Measurements from ENCODE around the gene TSPAN4. TPM values are rescaled to one million over a fixed set of nuclear protein-coding genes. Genes with fewer than 3 reads are reported as not detected.

The TSPAN4 gene
- total and polyA plus RNA-seq, 2 donors (not counting 1 experiment from before 2014, with no cell fraction given): 2.9 to 7.4 TPM

GRCh38 chr11:847876-848275 lies 5.2 kb downstream of the TSPAN4 start:
- TF ChIP-seq CTCF (IDR thresholded peaks at IDR 0.05) (no peak), EZH2 (IDR thresholded peaks at IDR 0.05; ENCODE audit: borderline replicate concordance, insufficient read depth, low read depth, low read length, poor library complexity, severe bottlenecking) (no peak)
- CTCF ChIA-PET: interaction anchor here (0.8 to 3.1 kb wide), 7 partner anchors 17 to 206 kb away, joined by 3 to 26 read pairs (median 3); no protein-coding TSS in a partner anchor
- Histone ChIP-seq H3K27me3 (replicated peaks in 1 of 4; ENCODE audit: control extremely low read depth in 1 of 4, control insufficient read depth in 3 of 4, insufficient read depth in 4 of 4, low read length in 3 of 4) (peaks cover 0 to 48% (median 11%) of the 10 kb centered on the region in 4 experiments), H3K27ac (ENCODE audit: low read length in 2 of 2) (no peak overlapping the region), H2AFZ (ENCODE audit: insufficient read depth, low read depth, low read length, poor library complexity, severe bottlenecking) (no peak overlapping the region), H3K9me3 (ENCODE audit: control extremely low read depth in 1 of 3, control insufficient read depth in 2 of 3, insufficient read depth in 1 of 3, low read length in 2 of 3) (no peaks in the 10 kb centered on the region), H3K4me3 (ENCODE audit: control extremely low read depth in 1 of 5, extremely low read depth in 1 of 5, insufficient read depth in 1 of 5, low read depth in 2 of 5, low read length in 4 of 5) (no peak overlapping the region), H3K36me3 (replicated peaks in 1 of 2; ENCODE audit: control extremely low read depth in 1 of 2, control insufficient read depth in 1 of 2, extremely low read depth in 1 of 2, insufficient read depth in 2 of 2, low read length in 1 of 2) (no peaks in the 10 kb centered on the region), H4K20me1 (ENCODE audit: control insufficient read depth, insufficient read depth, low read length, poor library complexity, severe bottlenecking) (peaks cover 8% of the 10 kb centered on the region), H3K79me2 (ENCODE audit: control insufficient read depth, insufficient read depth, low read length) (no peaks in the 10 kb centered on the region), H3K4me1 (ENCODE audit: control insufficient read depth in 2 of 2, insufficient read depth in 2 of 2, low read length in 2 of 2) (peaks cover 28 to 36% of the 10 kb centered on the region in 2 donors), H3K9ac (ENCODE audit: low read length) (no peak overlapping the region), H3K4me2 (replicated peaks; ENCODE audit: low read depth, low read length, poor library complexity, severe bottlenecking) (peak overlapping the region; percentile 96)
- 63% methylated on average over 17 of the region's 18 CpGs for WGBS (ENCODE audit: insufficient coverage)
- H3K4me3 Mint-ChIP-seq: no peak overlapping the region
- no peaks in the 10 kb centered on the region for H3K9me3 Mint-ChIP-seq (ENCODE audit: insufficient read depth)
- H3K27ac Mint-ChIP-seq: no peak overlapping the region
- intact Hi-C loops (cut with micrococcal nuclease): no loop called here
- peaks cover 3% of the 10 kb centered on the region for H3K27me3 Mint-ChIP-seq
- H3K4me1 Mint-ChIP-seq: peaks cover 20% of the 10 kb centered on the region
- DNase-seq (peak; percentile 33), ATAC-seq (ENCODE audit: low read depth) (no peak)
- POLR2A ChIA-PET: interaction anchor here (0.9 kb wide), 1 partner anchor 641 kb away, joined by 3 read pairs; the partner anchor contains the start of genes BET1L and RIC8A

DNA sequence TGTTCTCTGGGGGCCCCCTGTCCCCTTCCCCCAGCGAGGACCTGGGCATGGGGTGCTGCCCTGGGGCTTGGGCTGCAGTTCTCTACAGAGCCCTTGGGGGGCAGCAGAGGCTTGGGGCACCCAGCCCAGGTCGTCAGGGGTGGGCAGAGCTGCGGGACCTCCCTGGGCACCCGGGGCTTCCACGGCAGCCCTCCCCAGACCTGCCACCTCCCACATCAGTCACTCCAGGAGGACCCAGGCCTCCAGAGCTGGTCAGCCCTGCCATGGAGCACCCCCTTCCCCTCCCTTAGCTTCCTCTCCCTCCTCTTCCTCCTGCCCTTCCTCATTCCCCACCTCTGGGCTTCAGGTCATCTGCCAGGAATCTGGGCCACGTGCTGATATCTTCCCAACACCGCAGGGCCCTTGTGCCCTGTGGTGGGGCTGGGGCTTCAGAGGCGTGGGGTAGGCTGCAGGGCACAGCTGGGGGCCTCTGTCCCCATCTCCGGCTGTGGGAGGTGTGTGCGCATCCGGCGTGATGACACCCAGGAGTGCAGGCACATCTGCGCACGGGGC lies 5.8 kb downstream of the TSPAN4 start:
- TF ChIP-seq CTCF (IDR thresholded peaks at IDR 0.05) (peak; percentile 92), EZH2 (IDR thresholded peaks at IDR 0.05; ENCODE audit: borderline replicate concordance, insufficient read depth, low read depth, low read length, poor library complexity, severe bottlenecking) (no peak)
- Histone ChIP-seq H3K27ac (ENCODE audit: low read length in 2 of 2) (no peak overlapping the region), H3K9me3 (ENCODE audit: control extremely low read depth in 1 of 3, control insufficient read depth in 2 of 3, insufficient read depth in 1 of 3, low read length in 2 of 3) (no peaks in the 10 kb centered on the region), H3K27me3 (replicated peaks in 1 of 4; ENCODE audit: control extremely low read depth in 1 of 4, control insufficient read depth in 3 of 4, insufficient read depth in 4 of 4, low read length in 3 of 4) (peaks cover 0 to 44% (median 10%) of the 10 kb centered on the region in 4 experiments), H4K20me1 (ENCODE audit: control insufficient read depth, insufficient read depth, low read length, poor library complexity, severe bottlenecking) (peaks cover 8% of the 10 kb centered on the region), H3K4me3 (ENCODE audit: control extremely low read depth in 1 of 5, extremely low read depth in 1 of 5, insufficient read depth in 1 of 5, low read depth in 2 of 5, low read length in 4 of 5) (peak overlapping the region in 1 of 5 experiments; percentile 51), H3K9ac (ENCODE audit: low read length) (no peak overlapping the region), H3K4me1 (ENCODE audit: control insufficient read depth in 2 of 2, insufficient read depth in 2 of 2, low read length in 2 of 2) (peaks cover 25 to 31% of the 10 kb centered on the region in 2 donors), H3K79me2 (ENCODE audit: control insufficient read depth, insufficient read depth, low read length) (no peaks in the 10 kb centered on the region), H2AFZ (ENCODE audit: insufficient read depth, low read depth, low read length, poor library complexity, severe bottlenecking) (no peak overlapping the region), H3K4me2 (replicated peaks; ENCODE audit: low read depth, low read length, poor library complexity, severe bottlenecking) (peak overlapping the region; percentile 96), H3K36me3 (replicated peaks in 1 of 2; ENCODE audit: control extremely low read depth in 1 of 2, control insufficient read depth in 1 of 2, extremely low read depth in 1 of 2, insufficient read depth in 2 of 2, low read length in 1 of 2) (no peaks in the 10 kb centered on the region)
- ChIA-PET CTCF (interaction anchor here (0.8 to 3.1 kb wide), 7 partner anchors 17 to 202 kb away, joined by 3 to 26 read pairs (median 3); no protein-coding TSS in a partner anchor), POLR2A (interaction anchor here (0.9 kb wide), 1 partner anchor 641 kb away, joined by 3 read pairs; the partner anchor contains the start of genes BET1L and RIC8A)
- H3K27me3 Mint-ChIP-seq: peaks cover 3% of the 10 kb centered on the region
- peaks cover 18% of the 10 kb centered on the region for H3K4me1 Mint-ChIP-seq
- ATAC-seq (ENCODE audit: low read depth) (peak; percentile 75), DNase-seq (peak; percentile 76)
- intact Hi-C loops (cut with micrococcal nuclease): no loop called here
- no peaks in the 10 kb centered on the region for H3K9me3 Mint-ChIP-seq (ENCODE audit: insufficient read depth)
- H3K27ac Mint-ChIP-seq: no peak overlapping the region
- WGBS (ENCODE audit: insufficient coverage): 30% methylated on average over 14 of the region's 14 CpGs
- peak overlapping the region; percentile 80 for H3K4me3 Mint-ChIP-seq
